GM18909 (cell line): ENCODE measurements around the gene RFX2.
"Not testable (repeated sequence)": the region's sequence is repeated elsewhere in the genome, so short reads cannot be mapped to it uniquely, and the experiment has no call there.

Experiments used
- ATAC-seq: cut with Tn5 transposase; IDR thresholded peaks from one replicate; pipeline ENCODE4 v1.9.1; 2021; ENCODE audit warnings: mild to moderate bottlenecking; ENCODE audit not compliant: unreplicated experiment, poor library complexity

Gene RFX2

DNA sequence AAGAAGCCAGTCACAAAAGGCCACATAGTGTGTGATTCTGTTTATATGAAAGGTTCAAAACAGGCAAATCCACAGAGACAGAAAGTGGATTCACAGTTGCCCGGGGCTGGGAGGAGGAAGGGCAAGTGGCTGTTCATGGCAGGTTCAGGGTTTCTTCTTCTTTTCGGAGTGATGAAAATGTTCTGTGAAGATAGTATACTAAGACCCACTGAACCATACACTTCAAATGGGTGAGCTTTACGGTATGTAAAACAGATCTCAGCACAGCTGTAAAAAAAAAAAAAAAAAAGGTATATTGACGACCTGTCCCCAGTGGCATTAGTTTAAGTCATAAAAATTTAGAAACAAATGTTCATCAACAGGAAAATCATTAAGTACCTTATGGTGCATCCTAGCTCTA, 32.2 kb downstream of the RFX2 start:
- no peak for ATAC-seq

DNA sequence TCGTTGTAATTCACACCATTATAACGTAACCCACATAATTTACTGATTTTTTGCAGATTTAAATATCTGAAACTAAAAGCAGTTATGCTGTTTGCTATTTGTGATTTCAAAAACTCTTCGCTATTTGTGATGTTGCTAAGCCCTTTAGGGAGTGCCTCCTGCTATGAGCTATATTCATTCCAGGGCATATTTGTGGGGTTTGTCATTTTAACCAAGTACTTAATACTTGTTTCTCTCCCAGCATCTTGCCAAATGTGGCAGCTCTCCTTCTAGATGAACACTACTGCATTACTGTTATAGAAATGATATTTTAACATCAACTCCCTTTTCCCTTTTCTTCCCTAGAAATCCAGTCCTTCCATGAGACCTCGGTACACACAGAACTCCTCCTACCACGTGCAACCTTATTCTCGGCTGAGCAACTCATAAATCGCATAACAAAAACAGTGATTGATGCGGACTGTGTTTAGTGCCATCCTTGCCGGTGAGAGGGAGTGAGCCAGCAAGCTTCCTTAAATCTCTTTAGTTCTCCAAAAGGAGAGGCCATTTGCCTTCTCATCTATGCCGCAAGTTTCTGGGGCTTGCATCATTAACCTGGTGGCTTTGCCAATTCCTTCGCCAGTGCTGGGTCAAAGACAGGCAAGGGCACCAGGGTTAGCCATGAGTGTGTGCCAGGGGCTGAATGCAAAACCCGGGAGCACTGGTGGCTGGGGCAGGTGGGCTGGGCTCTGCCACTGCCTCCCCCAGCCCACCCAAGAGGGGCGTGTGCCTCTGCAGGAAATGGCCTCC, 33.4 kb downstream of the RFX2 start:
- no peak for ATAC-seq

DNA sequence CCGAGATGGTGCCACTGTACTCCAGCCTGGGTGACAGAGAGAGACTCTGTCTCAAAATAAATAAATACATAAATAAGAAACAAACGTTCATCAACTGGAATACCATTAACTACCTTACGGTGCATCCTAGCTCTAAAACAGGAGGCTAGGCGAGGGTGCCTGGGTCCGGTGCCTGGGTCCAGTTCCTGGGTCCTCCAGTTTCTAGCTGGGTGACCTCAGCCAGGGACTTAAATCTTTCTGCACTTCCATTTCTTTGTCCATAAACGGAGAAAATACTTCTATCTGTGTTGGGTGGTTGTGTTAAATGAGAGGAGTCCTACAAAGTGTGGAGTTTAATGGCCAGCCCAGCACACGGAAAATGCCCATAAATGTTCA, 34.0 kb downstream of the RFX2 start:
- no peak for ATAC-seq

DNA sequence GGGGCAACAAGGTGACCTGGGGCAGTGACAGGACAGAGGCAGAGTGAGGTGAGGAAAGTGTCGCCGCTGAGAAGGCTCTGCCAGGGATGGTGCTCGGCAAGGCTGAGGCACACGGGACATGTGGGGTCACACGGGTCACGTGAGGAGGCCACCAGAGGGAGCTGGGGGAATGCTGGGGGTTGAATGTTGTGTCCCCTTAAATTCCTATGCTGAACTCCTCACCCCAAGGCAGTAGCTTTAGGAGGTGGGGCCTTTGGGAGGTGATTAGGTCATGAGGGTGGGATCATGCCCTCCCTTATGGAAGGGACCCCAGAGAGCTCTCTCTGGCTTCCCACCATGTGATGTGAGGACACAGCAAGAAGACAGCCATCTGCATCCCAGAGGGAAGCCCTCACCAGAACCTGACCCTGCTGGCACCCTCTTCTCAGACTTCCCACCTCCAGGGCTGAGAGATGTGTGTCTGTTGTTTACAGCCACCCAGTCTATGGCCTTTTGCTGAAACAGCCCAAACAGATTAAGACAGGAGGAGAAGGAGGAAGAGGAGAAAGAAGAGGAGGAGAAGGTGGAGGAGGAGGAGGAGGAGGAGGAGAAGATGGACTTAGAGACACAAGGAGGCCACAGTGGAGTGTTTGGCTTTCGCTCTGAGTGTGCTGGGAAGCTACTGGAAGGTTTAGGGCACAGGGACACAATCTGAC, 35.4 kb downstream of the RFX2 start:
- no peak for ATAC-seq

DNA sequence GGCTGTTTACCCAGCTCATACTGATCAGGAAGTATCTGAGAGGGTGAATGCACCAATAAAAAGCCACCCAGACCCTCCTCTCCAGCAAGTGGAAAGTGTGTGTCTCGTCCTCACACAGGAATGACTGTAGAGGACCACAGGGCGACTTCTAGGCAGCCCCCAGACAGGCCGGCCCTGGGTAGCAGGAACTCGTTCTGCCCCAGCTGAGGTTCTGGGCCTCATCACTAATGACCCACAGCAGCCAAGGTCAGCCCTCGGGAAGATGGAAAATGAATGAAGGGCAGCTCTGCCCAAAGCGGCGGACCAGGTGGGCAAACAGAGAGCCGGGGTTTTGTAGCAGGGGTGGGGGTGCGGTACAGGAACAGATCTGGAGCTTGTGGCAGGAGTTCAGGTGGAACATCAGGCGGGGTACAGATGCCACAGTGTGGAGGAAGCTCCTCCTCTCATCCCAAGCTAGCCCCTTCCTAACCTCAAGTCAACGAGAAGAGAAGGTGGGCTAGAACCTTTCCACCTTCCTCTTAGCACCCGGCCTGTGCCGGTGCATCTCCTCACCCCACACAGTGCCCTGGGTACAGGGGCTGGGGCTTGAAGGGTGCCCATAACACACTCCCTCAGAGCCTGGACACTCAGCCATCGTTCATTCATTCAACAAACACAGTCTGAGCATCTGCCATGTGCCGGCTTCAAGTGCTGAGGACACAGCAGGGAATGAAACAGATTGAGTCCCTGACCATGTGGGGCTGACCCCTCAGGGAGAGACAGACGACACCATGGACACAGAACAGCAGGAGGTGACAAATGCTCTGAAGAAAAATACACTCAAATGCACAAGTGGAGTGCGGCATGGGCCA, 36.2 kb downstream of the RFX2 start:
- no peak for ATAC-seq

- not testable (repeated sequence) for ATAC-seq
Observed at GRCh38 chr19:6073233-6073632, 37.1 kb downstream of the RFX2 start.

DNA sequence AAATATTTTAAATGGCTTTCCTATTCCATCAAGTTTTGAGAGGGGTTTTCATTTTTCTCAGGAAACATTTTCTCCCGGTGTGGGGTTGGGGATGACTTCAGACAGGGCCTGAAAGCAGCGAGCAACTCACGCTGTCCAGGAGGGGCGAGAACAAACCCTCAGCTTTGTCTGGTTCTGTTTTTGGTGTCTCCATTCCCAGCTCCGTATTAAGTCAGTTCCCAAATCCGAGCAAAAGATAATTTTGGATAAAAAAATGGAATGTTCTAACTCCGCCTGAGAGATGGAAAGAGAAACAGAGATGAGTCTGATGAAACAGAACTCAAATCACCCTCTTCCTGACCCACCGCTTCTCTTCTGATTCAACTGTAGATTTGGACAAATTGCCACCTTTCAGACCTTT, 38.4 kb downstream of the RFX2 start:
- ATAC-seq, result no peak

- ATAC-seq, result no peak
Observed at GRCh38 chr19:6070720-6071485, 39.4 kb downstream of the RFX2 start.

- ATAC-seq, result no peak
Observed at GRCh38 chr19:6070207-6070681, 40.1 kb downstream of the RFX2 start.

DNA sequence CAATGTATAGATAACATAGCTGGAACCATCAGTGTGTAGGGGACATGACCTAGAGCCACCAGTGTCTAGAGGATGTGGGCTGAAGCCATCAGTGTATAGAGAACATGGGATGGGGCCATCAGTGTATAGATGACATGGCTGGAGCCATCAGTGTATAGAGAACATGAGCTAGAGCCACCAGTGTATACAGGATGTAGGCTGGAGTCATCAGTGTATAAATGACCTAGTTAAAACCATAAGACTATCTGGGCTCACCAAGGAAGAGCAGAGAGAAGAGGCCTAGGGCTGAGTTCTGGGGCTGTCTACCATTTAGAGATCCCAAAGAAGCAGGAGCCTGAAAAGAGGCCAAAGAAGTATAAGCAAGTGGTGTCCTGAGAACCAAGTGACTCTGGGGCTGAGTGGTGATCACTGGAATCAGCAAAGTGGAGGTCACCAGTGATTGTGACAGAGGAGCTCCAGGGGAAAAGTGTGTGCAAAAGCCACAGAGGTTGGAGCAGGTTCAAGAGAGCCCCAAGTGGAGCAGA, 41.0 kb downstream of the RFX2 start:
- no peak for ATAC-seq

- no peak for ATAC-seq
Observed at GRCh38 chr19:6068711-6069110, 41.6 kb downstream of the RFX2 start.

- ATAC-seq, result no peak
Observed at GRCh38 chr19:6067975-6068374, 42.3 kb downstream of the RFX2 start.

- ATAC-seq, result no peak
Observed at GRCh38 chr19:6066661-6067646, 43.3 kb downstream of the RFX2 start.

DNA sequence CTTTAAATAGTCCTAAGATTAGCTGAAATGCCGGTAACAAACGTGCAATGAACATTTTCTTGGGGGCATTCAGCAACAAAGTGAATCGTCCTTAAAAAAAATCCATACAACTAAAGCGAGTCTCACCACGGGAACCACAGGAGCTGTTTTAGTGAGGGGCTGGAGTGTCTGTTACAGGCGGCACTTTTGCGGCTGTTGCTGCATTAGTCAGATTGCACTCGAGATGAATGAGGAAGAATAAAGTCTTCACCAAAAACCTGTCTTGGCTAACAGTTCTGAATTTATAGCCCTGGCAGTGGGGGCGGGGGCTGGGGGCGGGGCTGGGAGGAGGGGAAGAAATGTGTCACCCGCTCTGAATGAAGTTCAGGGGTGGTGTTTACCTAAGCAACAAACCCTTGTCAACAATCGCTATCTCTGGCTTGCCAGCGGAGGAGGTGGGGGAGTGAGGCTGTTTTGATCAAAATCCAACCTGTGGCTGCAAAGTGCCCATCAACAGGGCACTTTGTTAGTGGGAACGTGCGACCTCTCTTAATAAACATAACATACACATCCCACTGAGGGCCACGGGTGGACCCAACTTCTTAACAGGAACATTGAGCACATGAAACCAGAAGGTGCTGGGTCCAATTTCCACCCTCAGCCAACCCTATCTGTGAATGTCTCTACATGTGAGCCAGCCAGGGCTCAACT, 44.5 kb downstream of the RFX2 start:
- no peak for ATAC-seq

DNA sequence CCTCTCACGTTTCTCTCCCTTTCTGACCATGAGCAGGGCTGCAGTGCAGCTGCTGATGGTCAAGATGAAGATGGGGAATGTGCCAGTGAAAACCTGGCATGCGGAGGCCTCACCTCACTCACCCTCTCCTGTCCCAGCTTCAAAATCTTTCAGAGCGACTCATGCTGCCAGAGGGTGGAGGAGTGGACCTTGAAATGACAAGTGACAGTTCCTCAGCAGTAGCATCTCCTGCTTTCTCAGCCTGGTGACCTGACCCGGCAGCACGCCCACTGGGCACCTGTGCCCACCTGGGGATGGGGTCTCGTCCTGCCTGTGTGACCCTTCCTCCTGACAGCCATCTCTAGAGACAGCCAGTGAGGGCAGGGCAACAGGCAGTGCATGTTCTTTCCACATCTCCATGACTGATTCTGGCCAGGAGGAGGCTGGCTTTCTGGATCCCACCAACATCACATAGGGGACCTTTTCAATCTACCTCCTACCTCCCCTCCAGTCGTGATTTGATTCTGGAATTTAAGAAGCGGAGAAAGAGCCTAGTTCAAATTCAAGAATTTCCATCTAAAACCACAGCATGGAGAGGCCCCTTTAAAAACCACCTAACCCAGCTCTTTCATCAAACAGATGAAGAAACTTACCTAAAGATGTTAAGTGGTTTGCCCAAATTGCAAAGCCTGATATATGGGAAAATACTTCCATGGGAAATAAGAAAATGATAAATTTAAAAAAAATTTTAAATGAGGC, 45.8 kb downstream of the RFX2 start:
- no peak for ATAC-seq

DNA sequence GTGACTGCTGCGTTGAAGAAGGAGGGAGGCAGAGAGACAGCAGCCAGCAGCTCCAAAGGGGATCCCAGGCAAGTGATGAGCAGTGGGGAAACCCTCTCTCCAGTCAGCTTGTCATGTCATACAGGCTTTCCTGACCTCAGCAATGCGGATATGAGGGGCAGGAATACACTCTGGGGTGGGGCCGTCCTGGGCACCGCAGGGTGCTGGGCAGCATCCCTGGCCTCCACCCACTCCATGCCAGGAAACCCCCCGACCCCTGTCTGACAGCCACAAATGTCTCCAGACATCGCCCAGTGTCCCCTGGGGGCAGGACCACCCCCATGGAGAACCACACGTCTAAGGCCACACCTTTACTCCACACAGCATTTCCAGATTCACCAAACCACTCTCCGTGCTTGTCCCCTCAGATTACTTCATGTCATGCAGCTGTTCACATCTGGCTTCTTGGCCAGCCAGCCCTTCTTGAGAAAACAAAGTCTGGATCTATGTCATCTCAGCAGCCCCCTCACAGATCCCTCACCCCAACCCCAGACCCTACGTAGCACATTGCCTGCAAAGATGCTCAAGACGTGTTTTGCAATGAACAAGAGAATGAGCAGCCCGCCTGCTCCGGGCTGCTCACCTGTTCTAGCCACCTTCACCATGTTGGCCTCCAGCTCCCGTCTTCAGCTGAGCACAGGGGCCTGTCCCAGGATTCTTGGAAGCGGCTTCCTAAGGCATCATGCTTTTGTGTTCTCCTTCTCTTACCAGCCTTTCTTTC, 46.5 kb downstream of the RFX2 start:
- no peak for ATAC-seq
